Stimulated activated CD8-positive, alpha-beta memory T cell treated with anti-CD3 and anti-CD28 coated beads, Interleukin-4, amount 100 ng/mL, for 48 hours (primary cell): Measurements from ENCODE around the gene RNF217.
"Not testable (repeated sequence)": the region's sequence is repeated elsewhere in the genome, so short reads cannot be mapped to it uniquely, and the experiment has no call there.

Experiments
- DNase-seq: peaks from one replicate; pipeline ENCODE4 v3.0.0-alpha.2; 2020

The RNF217 gene

GRCh38 chr6:124963831-124964763, 1.9 kb downstream of the RNF217 start:
- DNase-seq, result no peak

GRCh38 chr6:124964764-124965105, 2.5 kb downstream of the RNF217 start:
- no peak for DNase-seq

- not testable (repeated sequence) for DNase-seq
These were observed 3.2 kb downstream of the RNF217 start for GRCh38 chr6:124965424-124965850.

GRCh38 chr6:124967444-124967843, 5.2 kb downstream of the RNF217 start:
- no peak for DNase-seq

- DNase-seq, result no peak
These were observed 6.2 kb downstream of the RNF217 start for GRCh38 chr6:124968401-124968800.

- no peak for DNase-seq
These were observed 8.0 kb downstream of the RNF217 start for GRCh38 chr6:124970243-124970642.

- DNase-seq, result no peak
These were observed 8.5 kb downstream of the RNF217 start for GRCh38 chr6:124970763-124971162.

GRCh38 chr6:124973780-124974179, 11.5 kb downstream of the RNF217 start:
- DNase-seq, result no peak

- no peak for DNase-seq
These were observed 12.6 kb downstream of the RNF217 start for GRCh38 chr6:124974771-124975377.

GRCh38 chr6:124977067-124977908, 15.1 kb downstream of the RNF217 start:
- DNase-seq, result no peak

- no peak for DNase-seq
These were observed 16.4 kb downstream of the RNF217 start for GRCh38 chr6:124978451-124979293.

GRCh38 chr6:124979294-124979678, 17.0 kb downstream of the RNF217 start:
- DNase-seq, result no peak

- no peak for DNase-seq
These were observed 20.4 kb downstream of the RNF217 start for GRCh38 chr6:124982669-124983068.

- DNase-seq, result no peak
These were observed 21.3 kb downstream of the RNF217 start for GRCh38 chr6:124983383-124984083.

- no peak for DNase-seq
These were observed 22.6 kb downstream of the RNF217 start for GRCh38 chr6:124984668-124985338.

- DNase-seq, result no peak
These were observed 23.9 kb downstream of the RNF217 start for GRCh38 chr6:124986164-124986563.

- DNase-seq, result no peak
These were observed 25.1 kb downstream of the RNF217 start for GRCh38 chr6:124987291-124987690.

- DNase-seq, result no peak
These were observed 25.9 kb downstream of the RNF217 start for GRCh38 chr6:124987999-124988591.

GRCh38 chr6:124989136-124989983, 27.1 kb downstream of the RNF217 start:
- no peak for DNase-seq

GRCh38 chr6:124990988-124991387, 28.8 kb downstream of the RNF217 start:
- DNase-seq, result no peak
